HCT116 (cell line): ENCODE measurements around the gene OLFML1. TPM values are rescaled to one million over a fixed set of nuclear protein-coding genes. Genes with fewer than 3 reads are reported as not detected.

Experiments
- ATAC-seq: fragments of 200-7000 bp; cut with Tn5 transposase; 2 replicates; pipeline ENCODE4 v1.9.1; 2020; ENCODE audit warnings: mild to moderate bottlenecking, moderate library complexity
- BruUV-seq: library from RNA; stranded (reverse); fragments of 400-500 nt; replicated peaks from 2 replicates; lab custom pipeline; 2021; lab: Mats Ljungman, UMichigan
- CTCF ChIA-PET: fragments of 300-600 bp; sonication (Branson Sonifier 250); formaldehyde crosslinking; loops from one replicate; lab custom pipeline; 2021; ENCODE audit warnings: antibody characterized with exemption; lab: Charles Lee
- POLR2A ChIA-PET: fragments of 300-600, 350-600 bp; sonication (Branson Sonifier 250); formaldehyde crosslinking; loops from one replicate; lab custom pipeline; 2021; ENCODE audit warnings: antibody characterized with exemption; lab: Charles Lee
- RAD21 ChIA-PET, 2 experiments: fragments of 300-600 bp; sonication (Branson Sonifier 250); formaldehyde crosslinking; loops; one replicate each; lab custom pipeline; 2023; ENCODE audit warnings: low total read pairs in 2 of 2; ENCODE audit not compliant: uncharacterized antibody in 2 of 2, unreplicated experiment in 2 of 2, low non-redundant PET in 1 of 2; lab: Charles Lee
- DNase-seq: peaks from one replicate; pipeline ENCODE4 v3.0.0-alpha.2; 2010; ENCODE audit warnings: low read depth, low spot score
- H2AFZ ChIP-seq: fragments of 200-600 bp; shearing (Covaris generic), sonication (generic); 2 replicates; pipeline ENCODE4 v1.6.1; 2017; ENCODE audit warnings: low read depth, mixed run types, mixed read lengths, antibody characterized with exemption, low read length; ENCODE audit not compliant: poor library complexity, severe bottlenecking
- H3K27ac ChIP-seq: 2 replicates; pipeline ENCODE4 v1.5.1; 2012; ENCODE audit warnings: low read depth, low read length
- H3K27me3 ChIP-seq: fragments of 200-600 bp; sonication (generic); 2 replicates; pipeline ENCODE4 v1.6.1; 2016; ENCODE audit warnings: mixed run types, low read length, mixed read lengths; ENCODE audit not compliant: insufficient read depth
- H3K36me3 ChIP-seq, 2 experiments: fragments of 200-500 bp in 1 of 2; fragments of 200-600 bp in 1 of 2; sonication (Bioruptor generic) in 1 of 2; sonication (generic) in 1 of 2; 2 replicates each; pipeline versions ENCODE4 v1.5.1 to v1.6.1; 2014 to 2016; ENCODE audit warnings: low read length in 2 of 2, inconsistent platforms in 1 of 2, mixed read lengths in 1 of 2, mixed run types in 1 of 2; ENCODE audit not compliant: insufficient read depth in 2 of 2, control insufficient read depth in 1 of 2
- H3K4me1 ChIP-seq, 2 experiments: fragments of 200-600 bp in 1 of 2; sonication (generic) in 1 of 2; 2 replicates each; pipeline versions ENCODE4 v1.5.1 to v1.6.1; 2012 to 2017; ENCODE audit warnings: low read length in 2 of 2, inconsistent platforms in 1 of 2, mild to moderate bottlenecking in 1 of 2, mixed read lengths in 1 of 2, mixed run types in 1 of 2, moderate library complexity in 1 of 2; ENCODE audit not compliant: insufficient read depth in 2 of 2, control insufficient read depth in 1 of 2
- H3K4me2 ChIP-seq: fragments of 200-600 bp; sonication (generic); 2 replicates; pipeline ENCODE4 v1.6.1; 2017; ENCODE audit warnings: mixed run types, low read length, mixed read lengths
- H3K4me3 ChIP-seq, 2 experiments: fragments of 200-600 bp in 1 of 2; sonication (generic) in 1 of 2; replicated peaks in 1 of 2; 2 replicates each; pipeline ENCODE4 v1.5.1; 2011 to 2016; ENCODE audit warnings: low read length in 2 of 2, control low read depth in 1 of 2, low read depth in 1 of 2, mild to moderate bottlenecking in 1 of 2, mixed read lengths in 1 of 2, mixed run types in 1 of 2
- H3K79me2 ChIP-seq: fragments of 200-600 bp; sonication (generic); 2 replicates; pipeline ENCODE4 v1.6.1; 2017; ENCODE audit warnings: mild to moderate bottlenecking, mixed run types, low read length, moderate library complexity, mixed read lengths; ENCODE audit not compliant: insufficient read depth
- H3K9ac ChIP-seq: fragments of 200-600 bp; sonication (generic); 2 replicates; pipeline ENCODE4 v1.6.1; 2016; ENCODE audit warnings: low read length, mixed read lengths
- H3K9me2 ChIP-seq: fragments of 200-600 bp; sonication (generic), shearing (Covaris generic); 2 replicates; pipeline ENCODE4 v1.6.1; 2017; ENCODE audit warnings: mixed run types, mild to moderate bottlenecking, moderate library complexity; ENCODE audit not compliant: insufficient read depth
- H3K9me3 ChIP-seq, 2 experiments: fragments of 200-500 bp in 1 of 2; fragments of 200-600 bp in 1 of 2; sonication (Bioruptor generic) in 1 of 2; sonication (generic) in 1 of 2; 2 replicates each; pipeline ENCODE4 v1.6.1; 2014 to 2017; ENCODE audit warnings: low read length in 2 of 2, mixed read lengths in 2 of 2, inconsistent platforms in 1 of 2, low read depth in 1 of 2, mild to moderate bottlenecking in 1 of 2, mixed run types in 1 of 2, moderate library complexity in 1 of 2; ENCODE audit not compliant: control insufficient read depth in 1 of 2, insufficient read depth in 1 of 2
- H4K20me1 ChIP-seq: fragments of 200-600 bp; sonication (generic), shearing (Covaris generic); 2 replicates; pipeline ENCODE4 v1.6.1; 2017; ENCODE audit warnings: mixed run types, mild to moderate bottlenecking, moderate library complexity; ENCODE audit not compliant: insufficient read depth
- ATF3 ChIP-seq: IDR thresholded peaks from 2 replicates; pipeline ENCODE4 v1.6.1; 2012
- CEBPB ChIP-seq: IDR thresholded peaks from 2 replicates; pipeline ENCODE4 v1.6.1; 2012; ENCODE audit warnings: low read depth
- ELF1 ChIP-seq: IDR thresholded peaks from 2 replicates; pipeline ENCODE4 v1.6.1; 2012; ENCODE audit warnings: low read depth, borderline replicate concordance
- EZH2 ChIP-seq: fragments of 200-600 bp; sonication (generic); IDR thresholded peaks from 2 replicates; pipeline ENCODE4 v1.6.1; 2017; ENCODE audit warnings: antibody characterized with exemption, mixed run types
- EZH2phosphoT487 ChIP-seq: fragments of 200-600 bp; IDR thresholded peaks from 2 replicates; pipeline ENCODE4 v1.6.1; 2018; ENCODE audit warnings: antibody characterized with exemption, borderline replicate concordance
- FOSL1 ChIP-seq: IDR thresholded peaks from 2 replicates; pipeline ENCODE4 v1.6.1; 2012; ENCODE audit warnings: low read depth
- JUND ChIP-seq: IDR thresholded peaks from 2 replicates; pipeline ENCODE4 v1.6.1; 2012
- POLR2A ChIP-seq: IDR thresholded peaks from 2 replicates; pipeline ENCODE4 v1.7.0; 2011; ENCODE audit warnings: borderline replicate concordance; ENCODE audit not compliant: insufficient read depth, insufficient read length; ENCODE audit errors: extremely low read depth
- SRF ChIP-seq: IDR thresholded peaks from 2 replicates; pipeline ENCODE4 v1.6.1; 2012; ENCODE audit warnings: low read depth
- TCF7L2 ChIP-seq: IDR thresholded peaks from 2 replicates; pipeline ENCODE4 v1.7.0; 2011; ENCODE audit warnings: borderline replicate concordance, inconsistent platforms; ENCODE audit not compliant: insufficient read depth, insufficient read length; ENCODE audit errors: extremely low read depth
- intact Hi-C: fragments of 100-400 bp; cut with micrococcal nuclease; formaldehyde crosslinking; loops from 2 replicates; pipeline ENCODE4 v1.10.0; 2022
- total RNA-seq: library from RNA; stranded (reverse); gene quantifications from one replicate; pipeline ENCODE4 v1.2.1, GENCODE V29; 2021; ENCODE audit not compliant: unreplicated experiment
- TF ChIP-seq, protein P1 (sequence below): IDR thresholded peaks from 2 replicates; pipeline ENCODE4 v1.6.1; 2011; ENCODE audit warnings: mild to moderate bottlenecking, low read length, moderate library complexity; ENCODE audit not compliant: insufficient replicate concordance; ENCODE audit errors: extremely low read depth
- TF ChIP-seq, protein P2 (sequence below): IDR thresholded peaks from 2 replicates; pipeline ENCODE4 v1.6.1; 2012; ENCODE audit warnings: low read depth

OLFML1 gene
- total RNA-seq, 1 experiment from 2014 or later, result not detected

- TF ChIP-seq, protein P1, sequence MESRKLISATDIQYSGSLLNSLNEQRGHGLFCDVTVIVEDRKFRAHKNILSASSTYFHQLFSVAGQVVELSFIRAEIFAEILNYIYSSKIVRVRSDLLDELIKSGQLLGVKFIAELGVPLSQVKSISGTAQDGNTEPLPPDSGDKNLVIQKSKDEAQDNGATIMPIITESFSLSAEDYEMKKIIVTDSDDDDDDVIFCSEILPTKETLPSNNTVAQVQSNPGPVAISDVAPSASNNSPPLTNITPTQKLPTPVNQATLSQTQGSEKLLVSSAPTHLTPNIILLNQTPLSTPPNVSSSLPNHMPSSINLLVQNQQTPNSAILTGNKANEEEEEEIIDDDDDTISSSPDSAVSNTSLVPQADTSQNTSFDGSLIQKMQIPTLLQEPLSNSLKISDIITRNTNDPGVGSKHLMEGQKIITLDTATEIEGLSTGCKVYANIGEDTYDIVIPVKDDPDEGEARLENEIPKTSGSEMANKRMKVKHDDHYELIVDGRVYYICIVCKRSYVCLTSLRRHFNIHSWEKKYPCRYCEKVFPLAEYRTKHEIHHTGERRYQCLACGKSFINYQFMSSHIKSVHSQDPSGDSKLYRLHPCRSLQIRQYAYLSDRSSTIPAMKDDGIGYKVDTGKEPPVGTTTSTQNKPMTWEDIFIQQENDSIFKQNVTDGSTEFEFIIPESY, result no peak
- TF ChIP-seq JUND (no peak), CEBPB (no peak), FOSL1 (no peak), POLR2A (no peak)
These were observed 35.7 kb downstream of the OLFML1 start (continued) for GRCh38 chr11:7520981-7521487.

DNA sequence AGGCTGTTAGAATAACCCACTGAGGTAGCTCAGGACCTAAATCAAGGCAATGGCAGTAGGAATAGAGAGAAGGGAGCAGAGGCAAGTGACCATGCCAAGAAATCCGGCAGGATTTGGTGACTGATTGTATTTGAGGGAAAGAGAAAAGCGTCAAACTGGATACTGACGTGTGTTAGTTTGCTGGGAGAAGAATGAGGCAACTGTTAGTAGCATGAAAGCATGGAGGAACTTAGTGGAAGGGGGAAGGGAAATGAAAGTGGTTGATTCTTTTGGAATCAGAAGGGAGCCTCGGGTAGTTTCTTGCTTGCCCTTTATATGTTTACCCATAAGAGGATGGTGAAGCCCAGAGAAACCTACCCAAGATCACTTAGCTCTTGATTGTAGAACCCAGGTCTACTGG is 36.8 kb downstream of the OLFML1 start:
- Histone ChIP-seq H3K9me3 (no peaks in the 10 kb centered on the region), H3K79me2 (no peaks in the 10 kb centered on the region), H3K27me3 (peaks cover 7% of the 10 kb centered on the region; the same call in 1 of the 2 replicates), H3K4me3 (no peak overlapping the region), H3K9me2 (no peaks in the 10 kb centered on the region), H4K20me1 (no peaks in the 10 kb centered on the region), H3K4me2 (no peak overlapping the region), H3K9ac (no peak overlapping the region), H3K4me1 (no peaks in the 10 kb centered on the region)
- ATAC-seq (no peak), DNase-seq (no peak)
- ChIA-PET CTCF (interaction anchor here (1.0 kb wide), 1 partner anchor 9 kb away, joined by 4 read pairs; no protein-coding TSS in a partner anchor), POLR2A (no interaction called here), RAD21 (interaction anchor here in 1 of 2 experiments (0.6 kb wide), 1 partner anchor 106 kb away, joined by 3 read pairs; no protein-coding TSS in a partner anchor)
- intact Hi-C loops, result no loop called here
- TF ChIP-seq, protein P2, sequence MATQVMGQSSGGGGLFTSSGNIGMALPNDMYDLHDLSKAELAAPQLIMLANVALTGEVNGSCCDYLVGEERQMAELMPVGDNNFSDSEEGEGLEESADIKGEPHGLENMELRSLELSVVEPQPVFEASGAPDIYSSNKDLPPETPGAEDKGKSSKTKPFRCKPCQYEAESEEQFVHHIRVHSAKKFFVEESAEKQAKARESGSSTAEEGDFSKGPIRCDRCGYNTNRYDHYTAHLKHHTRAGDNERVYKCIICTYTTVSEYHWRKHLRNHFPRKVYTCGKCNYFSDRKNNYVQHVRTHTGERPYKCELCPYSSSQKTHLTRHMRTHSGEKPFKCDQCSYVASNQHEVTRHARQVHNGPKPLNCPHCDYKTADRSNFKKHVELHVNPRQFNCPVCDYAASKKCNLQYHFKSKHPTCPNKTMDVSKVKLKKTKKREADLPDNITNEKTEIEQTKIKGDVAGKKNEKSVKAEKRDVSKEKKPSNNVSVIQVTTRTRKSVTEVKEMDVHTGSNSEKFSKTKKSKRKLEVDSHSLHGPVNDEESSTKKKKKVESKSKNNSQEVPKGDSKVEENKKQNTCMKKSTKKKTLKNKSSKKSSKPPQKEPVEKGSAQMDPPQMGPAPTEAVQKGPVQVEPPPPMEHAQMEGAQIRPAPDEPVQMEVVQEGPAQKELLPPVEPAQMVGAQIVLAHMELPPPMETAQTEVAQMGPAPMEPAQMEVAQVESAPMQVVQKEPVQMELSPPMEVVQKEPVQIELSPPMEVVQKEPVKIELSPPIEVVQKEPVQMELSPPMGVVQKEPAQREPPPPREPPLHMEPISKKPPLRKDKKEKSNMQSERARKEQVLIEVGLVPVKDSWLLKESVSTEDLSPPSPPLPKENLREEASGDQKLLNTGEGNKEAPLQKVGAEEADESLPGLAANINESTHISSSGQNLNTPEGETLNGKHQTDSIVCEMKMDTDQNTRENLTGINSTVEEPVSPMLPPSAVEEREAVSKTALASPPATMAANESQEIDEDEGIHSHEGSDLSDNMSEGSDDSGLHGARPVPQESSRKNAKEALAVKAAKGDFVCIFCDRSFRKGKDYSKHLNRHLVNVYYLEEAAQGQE, result no peak
- TF ChIP-seq SRF (no peak), ELF1 (no peak), ATF3 (no peak), TCF7L2 (no peak), EZH2 (no peak), EZH2phosphoT487 (no peak)
- TF ChIP-seq, protein P1, result no peak
- TF ChIP-seq, all 23 proteins: peak for 0
- Histone ChIP-seq H2AFZ (no peak overlapping the region), H3K36me3 (no peaks in the 10 kb centered on the region), H3K27ac (no peak overlapping the region)
- BruUV-seq, result no TSS peak
